T-helper 17 cell (primary cell): ENCODE results near the gene HSD11B1L. TPM values are rescaled to one million over a fixed set of nuclear protein-coding genes. Genes with fewer than 3 reads are reported as not detected.
A peak's percentile ranks its signal among the peaks of the same experiment; 100 is the strongest.
"Not testable (repeated sequence)": the region's sequence is repeated elsewhere in the genome, so short reads cannot be mapped to it uniquely, and the experiment has no call there.

Experiments used
- ATAC-seq: fragments of 150-1000 bp; cut with Tn5 transposase; 2 replicates; pipeline ENCODE4 v1.10.0; 2021; ENCODE audit warnings: mild to moderate bottlenecking, moderate library complexity
- DNase-seq, 3 donors: peaks; one replicate each; pipeline versions ENCODE4 v3.0.0 to v3.0.0-alpha.2; 2020 to 2021
- H3K9me3 ChIP-seq: one replicate; pipeline ENCODE4 v1.7.0; 2013; ENCODE audit warnings: low read length, mild to moderate bottlenecking; ENCODE audit not compliant: control insufficient read depth, poor library complexity, severe bottlenecking
- H3K27ac Mint-ChIP-seq: one replicate; pipeline ENCODE4 v1.8.0; 2022; ENCODE audit warnings: mild to moderate bottlenecking, moderate library complexity, mixed read lengths
- H3K27me3 Mint-ChIP-seq: one replicate; pipeline ENCODE4 v1.8.0; 2022; ENCODE audit warnings: mixed read lengths
- H3K36me3 Mint-ChIP-seq: one replicate; pipeline ENCODE4 v1.8.0; 2022; ENCODE audit warnings: low read depth, mixed read lengths
- H3K4me1 Mint-ChIP-seq: one replicate; pipeline ENCODE4 v1.8.0; 2022; ENCODE audit warnings: mild to moderate bottlenecking, mixed read lengths
- H3K4me3 Mint-ChIP-seq: one replicate; pipeline ENCODE4 v1.8.0; 2022; ENCODE audit warnings: mild to moderate bottlenecking, moderate library complexity, mixed read lengths
- total RNA-seq, 4 donors: library from RNA in 2 of 4; stranded (reverse) in 2 of 4; gene quantifications; one replicate each; pipeline ENCODE4 v1.2.3 and lab custom pipeline; 2022 to 2026

HSD11B1L gene
- total RNA-seq, 2 donors from 2014 or later = 1.4 to 3.1 TPM

DNA sequence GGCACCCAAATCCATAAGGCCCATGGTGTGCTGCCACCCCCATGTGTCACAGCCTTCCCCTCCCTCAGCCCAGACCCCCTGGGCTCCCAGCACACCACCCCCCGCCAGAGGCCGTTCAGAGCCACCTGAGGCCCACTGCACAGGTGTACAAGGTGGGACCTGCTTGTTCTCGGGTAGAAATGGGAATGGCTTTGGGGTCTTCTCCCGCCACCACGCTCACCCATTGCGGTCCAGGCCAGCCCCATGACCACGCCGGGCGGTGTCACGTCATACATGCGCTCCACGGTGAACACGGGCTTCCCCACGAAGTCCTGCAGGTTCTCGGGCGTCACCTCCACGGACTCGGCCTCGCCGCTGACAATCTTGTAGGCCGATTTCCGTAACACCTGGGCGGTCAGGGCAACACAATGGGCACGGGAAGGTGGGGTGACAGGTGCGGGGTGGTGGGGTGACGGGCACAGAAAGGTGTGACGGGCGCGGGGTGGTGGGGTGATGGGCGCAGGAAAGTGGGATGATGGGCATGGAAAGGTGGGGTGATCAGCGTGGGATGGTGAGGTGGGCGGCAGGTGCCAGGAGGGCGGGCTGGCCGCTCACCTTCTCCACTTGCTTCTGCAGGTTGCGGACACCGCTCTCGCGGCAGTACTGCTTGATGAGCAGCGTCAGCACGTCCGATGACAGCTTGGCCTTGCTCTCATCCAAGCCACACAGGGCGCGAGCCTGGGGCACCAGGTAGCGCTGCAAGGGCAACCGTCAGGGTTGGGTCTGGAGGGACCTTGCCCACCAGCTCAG, 13.5 kb downstream of the HSD11B1L start:
- Mint-ChIP-seq H3K4me1 (peaks cover 29% of the 10 kb centered on the region), H3K27ac (peak overlapping the region; percentile 61), H3K36me3 (no peaks in the 10 kb centered on the region), H3K27me3 (no peaks in the 10 kb centered on the region), H3K4me3 (no peak overlapping the region)
- ATAC-seq = no peak
- no peak for DNase-seq
- H3K9me3 ChIP-seq = no peaks in the 10 kb centered on the region

DNA sequence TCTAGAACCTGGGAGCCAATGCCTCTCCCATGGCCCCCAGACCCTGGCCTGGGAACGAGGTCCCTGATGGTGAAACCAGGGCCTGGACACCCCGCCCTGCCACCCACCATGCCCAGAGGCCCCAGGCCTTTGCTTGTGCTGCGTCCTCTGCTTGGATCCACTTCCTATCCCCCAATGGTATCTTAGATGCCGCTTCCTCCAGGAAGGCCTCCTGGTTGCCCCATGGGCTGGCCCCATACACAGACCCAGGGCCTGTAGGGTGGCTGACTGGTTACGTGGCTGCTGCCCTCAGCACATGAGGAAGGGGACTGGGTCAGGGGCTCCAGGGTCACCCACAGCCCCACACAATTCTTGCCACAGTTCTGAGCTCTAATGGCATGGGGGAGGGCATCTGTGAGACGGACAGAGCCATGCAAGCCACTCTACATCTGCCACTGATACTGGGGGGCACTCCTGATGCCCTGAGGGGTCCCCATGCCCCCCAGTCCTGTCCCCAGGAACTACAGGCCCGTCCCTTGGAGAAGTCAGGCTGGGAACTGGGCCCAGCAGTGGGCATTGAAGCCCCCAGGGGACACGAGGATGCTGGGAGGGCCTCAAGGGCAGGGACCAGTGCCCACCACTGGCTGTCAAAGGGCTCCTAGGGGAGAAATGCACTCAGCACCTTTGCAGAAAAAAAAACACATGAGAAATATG, 14.3 kb downstream of the HSD11B1L start:
- ATAC-seq = no peak
- H3K27me3 Mint-ChIP-seq = no peaks in the 10 kb centered on the region
- H3K27ac Mint-ChIP-seq = peak overlapping the region; percentile 61
- H3K36me3 Mint-ChIP-seq = no peaks in the 10 kb centered on the region
- H3K9me3 ChIP-seq = no peaks in the 10 kb centered on the region
- peaks cover 25% of the 10 kb centered on the region for H3K4me1 Mint-ChIP-seq
- no peak overlapping the region for H3K4me3 Mint-ChIP-seq
- no peak for DNase-seq

DNA sequence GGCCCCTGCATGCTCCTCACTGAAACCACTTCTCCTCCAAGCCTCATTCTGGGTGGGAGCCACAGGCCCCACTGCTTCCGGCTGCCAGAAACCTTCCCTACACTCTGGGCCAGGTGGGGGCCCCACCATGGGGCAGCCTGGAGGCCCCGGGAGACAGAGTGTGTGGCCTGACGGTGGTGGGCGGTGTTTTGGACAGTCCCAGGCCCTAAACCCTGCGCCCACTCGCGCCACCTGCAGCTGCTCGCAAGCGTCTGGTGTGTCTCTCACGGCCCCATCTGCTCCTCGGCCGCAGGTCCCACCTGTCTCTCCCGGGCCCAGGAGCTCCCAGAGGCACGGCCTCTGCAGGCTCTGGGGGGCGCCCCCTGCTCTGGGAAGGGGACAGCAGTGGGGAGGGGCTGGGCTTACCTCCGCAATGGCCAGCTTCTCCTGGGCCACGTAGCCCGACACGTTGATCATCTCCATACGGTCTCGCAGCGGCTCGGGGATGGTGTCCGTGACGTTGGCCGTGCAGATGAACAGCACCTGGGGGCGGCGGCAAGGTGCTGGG, 14.9 kb downstream of the HSD11B1L start:
- no peak for DNase-seq
- Mint-ChIP-seq H3K4me1 (peaks cover 19% of the 10 kb centered on the region), H3K27ac (peak overlapping the region; percentile 61), H3K4me3 (no peak overlapping the region), H3K36me3 (no peaks in the 10 kb centered on the region), H3K27me3 (no peaks in the 10 kb centered on the region)
- no peaks in the 10 kb centered on the region for H3K9me3 ChIP-seq
- no peak for ATAC-seq

DNA sequence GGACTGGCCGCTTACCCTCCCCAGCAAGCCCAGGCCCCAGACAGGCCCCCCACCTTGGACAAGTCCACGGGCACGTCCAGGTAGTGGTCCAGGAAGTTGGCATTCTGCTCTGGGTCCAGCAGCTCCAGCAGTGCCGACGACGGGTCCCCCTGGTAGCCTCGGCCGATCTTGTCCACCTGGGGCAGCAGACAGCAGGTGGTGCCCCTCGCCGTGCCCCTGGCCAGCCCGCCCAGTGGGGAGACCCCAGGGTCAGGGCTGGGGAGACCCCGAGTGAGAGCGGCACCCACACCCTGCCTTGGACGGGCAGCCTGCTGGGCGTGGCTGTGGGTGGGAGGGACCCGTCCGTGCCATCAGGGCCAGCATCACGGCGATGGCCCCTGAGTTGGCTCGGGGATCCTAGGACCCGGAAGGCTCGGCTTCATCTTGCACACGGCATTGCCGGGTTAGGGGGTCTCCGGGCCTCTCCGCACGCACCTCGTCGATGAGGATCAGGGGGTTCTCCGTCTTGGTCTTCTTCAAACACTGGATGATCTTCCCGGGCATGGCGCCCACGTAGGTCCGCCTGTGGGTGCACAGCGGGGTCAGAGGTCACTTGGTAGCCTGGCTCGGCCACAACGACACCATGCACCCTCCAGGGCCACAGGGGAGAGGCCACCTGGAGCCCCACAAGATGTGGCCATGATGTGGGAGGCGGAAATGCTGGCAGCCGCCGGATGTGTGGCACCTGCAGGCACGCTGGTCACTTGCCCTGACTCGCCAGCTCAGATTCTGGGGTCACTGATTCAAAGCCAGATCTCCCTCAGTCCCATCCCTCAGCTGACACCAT, 15.6 kb downstream of the HSD11B1L start:
- no peaks in the 10 kb centered on the region for H3K9me3 ChIP-seq
- Mint-ChIP-seq H3K36me3 (no peaks in the 10 kb centered on the region), H3K27me3 (no peaks in the 10 kb centered on the region), H3K27ac (peak overlapping the region; percentile 9), H3K4me3 (peak overlapping the region; percentile 19), H3K4me1 (peaks cover 17% of the 10 kb centered on the region)
- ATAC-seq (no peak), DNase-seq (no peak)

DNA sequence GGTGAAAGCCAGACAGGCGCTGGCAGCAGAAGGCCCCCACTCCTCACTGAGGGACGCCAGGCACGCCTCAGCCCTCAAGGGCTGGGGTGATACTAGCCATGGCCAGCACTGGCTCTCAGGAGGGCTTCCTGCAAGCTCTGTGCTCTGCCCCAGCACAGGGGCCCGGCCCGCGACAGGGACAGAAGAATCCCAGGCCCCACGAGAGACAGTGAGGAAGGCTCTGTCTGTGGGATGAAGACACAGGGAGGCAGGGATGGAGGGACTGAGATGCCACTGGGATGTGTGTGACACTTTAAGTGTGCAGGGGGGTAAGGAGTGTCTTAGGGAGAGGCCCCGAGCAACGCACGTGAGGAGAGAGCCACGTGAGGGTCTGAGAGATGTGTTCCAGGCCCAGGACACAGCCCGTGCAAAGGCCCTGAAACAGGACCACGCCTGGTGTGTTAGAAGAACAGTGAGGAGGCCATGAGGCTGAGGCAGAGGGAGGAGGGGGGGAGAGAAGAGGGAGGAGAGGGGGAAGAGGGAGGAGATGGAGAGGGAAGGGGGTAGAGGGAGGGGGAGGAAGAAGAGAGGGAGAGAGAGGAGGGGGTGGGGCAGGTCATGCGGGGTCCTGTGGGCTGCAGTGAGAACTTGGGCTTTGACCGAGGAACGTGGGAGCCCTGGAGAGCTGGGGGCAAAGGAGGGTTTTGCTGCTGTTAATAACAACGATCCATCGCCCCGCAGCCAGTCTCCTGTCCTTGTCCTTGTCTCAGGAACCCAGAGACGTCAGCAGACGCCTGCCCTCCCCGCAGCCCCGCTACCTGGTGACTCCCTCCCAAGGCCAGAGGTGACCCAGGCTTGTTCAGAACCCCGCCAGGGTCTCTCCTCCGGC, 16.4 kb downstream of the HSD11B1L start:
- Mint-ChIP-seq H3K4me3 (peak overlapping the region; percentile 36), H3K27ac (peak overlapping the region; percentile 9), H3K36me3 (no peaks in the 10 kb centered on the region), H3K27me3 (no peaks in the 10 kb centered on the region), H3K4me1 (peaks cover 17% of the 10 kb centered on the region)
- no peaks in the 10 kb centered on the region for H3K9me3 ChIP-seq
- DNase-seq (no peak), ATAC-seq (no peak)

DNA sequence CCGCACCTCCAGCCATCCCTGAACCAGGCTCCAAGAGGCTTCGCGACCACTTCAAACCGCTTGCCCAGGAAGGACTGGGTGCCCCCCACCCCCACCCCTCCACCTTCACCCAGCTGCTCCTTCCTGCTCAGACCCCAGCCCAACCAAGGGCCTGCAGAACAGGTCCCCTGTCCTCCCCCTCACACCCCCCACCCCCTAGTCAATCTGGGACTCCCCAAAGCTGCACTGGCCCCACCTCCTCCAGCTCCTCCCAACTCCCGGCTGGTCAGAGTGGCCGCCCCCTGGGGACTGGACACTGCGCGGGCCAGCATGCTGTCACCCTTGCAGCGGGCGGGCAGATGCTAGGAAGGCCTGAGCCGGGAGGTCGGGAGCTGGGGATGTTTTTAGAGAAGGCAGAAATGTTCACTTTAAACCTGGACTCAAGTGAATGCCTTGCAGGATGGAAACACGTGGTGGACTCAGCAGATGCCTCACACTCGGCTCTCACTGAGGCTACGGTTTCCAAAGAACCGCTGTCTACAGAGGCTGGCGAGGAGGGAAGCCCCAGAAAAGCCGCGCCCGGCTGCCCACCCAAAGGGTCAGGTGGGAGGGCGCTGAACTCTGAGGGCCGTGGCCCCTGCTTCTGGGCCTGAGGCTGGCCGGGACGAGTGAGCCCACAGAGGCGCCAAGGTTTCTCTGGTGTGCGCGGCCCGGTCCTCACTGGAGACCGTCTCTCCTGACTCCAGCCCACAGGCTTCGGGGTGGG, 17.2 kb downstream of the HSD11B1L start:
- DNase-seq (no peak), ATAC-seq (no peak)
- Mint-ChIP-seq H3K27ac (peak overlapping the region; percentile 9), H3K27me3 (no peaks in the 10 kb centered on the region), H3K36me3 (no peaks in the 10 kb centered on the region), H3K4me3 (no peak overlapping the region), H3K4me1 (peaks cover 9% of the 10 kb centered on the region)
- no peaks in the 10 kb centered on the region for H3K9me3 ChIP-seq

DNA sequence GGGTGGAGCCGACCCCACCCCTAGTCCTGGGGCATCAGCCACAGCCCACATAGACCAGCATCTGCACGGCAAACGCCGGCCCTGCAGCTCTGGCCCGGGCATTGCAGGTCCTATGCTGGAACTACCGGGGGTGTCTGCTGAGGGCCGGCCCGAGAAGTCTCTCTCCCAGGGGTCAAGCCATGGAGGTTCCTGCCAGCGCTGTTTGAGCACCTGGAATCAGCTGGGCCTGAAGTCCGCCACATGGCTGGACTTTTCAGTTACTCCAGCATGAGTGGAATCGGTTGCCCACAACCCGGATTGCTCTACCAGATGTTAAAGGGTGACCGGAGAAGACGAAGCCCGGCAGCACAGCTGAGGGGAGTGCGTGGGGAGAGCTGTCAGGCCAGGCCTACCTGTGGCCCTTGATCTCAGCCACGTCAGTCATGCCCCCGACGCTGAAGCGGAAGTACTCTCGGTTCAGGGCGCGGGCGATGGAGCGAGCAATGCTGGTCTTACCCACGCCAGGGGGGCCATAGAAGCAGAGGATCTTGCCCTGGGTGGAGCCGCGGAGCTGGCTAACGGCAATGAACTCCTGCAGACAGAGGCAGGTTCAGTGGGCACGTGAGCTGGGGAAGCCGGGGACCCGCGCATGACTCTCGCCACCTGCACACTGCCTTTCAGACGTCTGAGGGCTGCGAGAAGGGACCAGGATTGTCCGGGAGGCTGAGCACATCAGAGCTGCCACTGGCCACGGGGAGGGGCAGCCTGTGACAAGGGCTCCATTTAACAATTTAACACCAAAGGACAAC, 18.0 kb downstream of the HSD11B1L start:
- ATAC-seq (no peak), DNase-seq (no peak)
- no peaks in the 10 kb centered on the region for H3K9me3 ChIP-seq
- Mint-ChIP-seq H3K27me3 (no peaks in the 10 kb centered on the region), H3K36me3 (no peaks in the 10 kb centered on the region), H3K4me1 (peaks cover 5% of the 10 kb centered on the region), H3K27ac (peak overlapping the region; percentile 39), H3K4me3 (no peak overlapping the region)

DNA sequence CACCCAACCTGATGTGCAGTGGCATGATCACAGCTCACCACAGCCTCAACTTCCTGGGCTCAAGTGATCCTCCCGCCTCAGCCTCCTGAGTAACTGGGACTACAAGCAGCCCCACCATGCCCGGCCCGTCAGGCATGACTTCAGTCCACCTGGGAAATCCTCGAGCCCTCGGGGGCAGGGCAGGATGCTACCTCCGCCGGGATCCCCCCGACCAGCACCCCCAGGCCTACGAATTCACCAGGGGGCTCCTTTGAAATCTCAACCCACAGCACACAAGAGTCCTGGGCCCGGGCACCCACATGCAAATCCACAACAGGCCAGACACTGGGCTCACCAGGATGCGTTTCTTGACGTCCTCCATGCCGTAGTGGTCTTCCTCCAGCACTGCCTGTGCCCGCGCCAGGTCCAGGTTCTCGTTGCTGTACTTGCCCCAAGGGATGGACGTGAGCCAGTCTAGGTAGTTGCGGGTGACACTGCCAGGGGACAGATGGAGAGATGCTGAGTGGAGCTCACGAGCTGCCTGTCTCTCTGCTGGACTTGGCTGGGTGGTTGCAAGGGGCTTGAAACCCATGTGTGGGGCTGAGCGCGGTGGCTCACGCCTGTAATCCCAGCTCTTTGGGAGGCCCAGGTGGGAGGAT, 19.7 kb downstream of the HSD11B1L start:
- H3K9me3 ChIP-seq = no peaks in the 10 kb centered on the region
- no peak overlapping the region for H3K4me3 Mint-ChIP-seq
- H3K4me1 Mint-ChIP-seq = peaks cover 3% of the 10 kb centered on the region
- no peaks in the 10 kb centered on the region for H3K27me3 Mint-ChIP-seq
- DNase-seq = no peak
- no peaks in the 10 kb centered on the region for H3K36me3 Mint-ChIP-seq
- no peak for ATAC-seq
- H3K27ac Mint-ChIP-seq = peak overlapping the region; percentile 34

DNA sequence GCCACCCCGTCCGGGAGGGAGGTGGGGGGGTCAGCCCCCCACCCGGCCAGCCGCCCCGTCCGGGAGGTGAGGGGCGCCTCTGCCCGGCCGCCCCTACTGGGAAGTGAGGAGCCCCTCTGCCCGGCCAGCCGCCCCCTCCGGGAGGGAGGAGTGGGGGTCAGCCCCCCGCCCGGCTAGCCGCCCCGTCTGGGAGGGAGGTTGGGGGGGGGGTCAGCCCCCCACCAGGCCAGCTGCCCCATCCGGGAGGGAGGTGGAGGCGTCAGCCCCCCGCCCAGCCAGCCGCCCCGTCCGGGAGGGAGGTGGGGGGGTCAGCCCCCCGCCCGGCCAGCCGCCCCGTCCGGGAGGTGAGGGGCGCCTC, 21.2 kb downstream of the HSD11B1L start:
- not testable (repeated sequence) for H3K4me3 Mint-ChIP-seq, DNase-seq, H3K4me1 Mint-ChIP-seq, H3K36me3 Mint-ChIP-seq, H3K27ac Mint-ChIP-seq, ATAC-seq, H3K9me3 ChIP-seq, H3K27me3 Mint-ChIP-seq

DNA sequence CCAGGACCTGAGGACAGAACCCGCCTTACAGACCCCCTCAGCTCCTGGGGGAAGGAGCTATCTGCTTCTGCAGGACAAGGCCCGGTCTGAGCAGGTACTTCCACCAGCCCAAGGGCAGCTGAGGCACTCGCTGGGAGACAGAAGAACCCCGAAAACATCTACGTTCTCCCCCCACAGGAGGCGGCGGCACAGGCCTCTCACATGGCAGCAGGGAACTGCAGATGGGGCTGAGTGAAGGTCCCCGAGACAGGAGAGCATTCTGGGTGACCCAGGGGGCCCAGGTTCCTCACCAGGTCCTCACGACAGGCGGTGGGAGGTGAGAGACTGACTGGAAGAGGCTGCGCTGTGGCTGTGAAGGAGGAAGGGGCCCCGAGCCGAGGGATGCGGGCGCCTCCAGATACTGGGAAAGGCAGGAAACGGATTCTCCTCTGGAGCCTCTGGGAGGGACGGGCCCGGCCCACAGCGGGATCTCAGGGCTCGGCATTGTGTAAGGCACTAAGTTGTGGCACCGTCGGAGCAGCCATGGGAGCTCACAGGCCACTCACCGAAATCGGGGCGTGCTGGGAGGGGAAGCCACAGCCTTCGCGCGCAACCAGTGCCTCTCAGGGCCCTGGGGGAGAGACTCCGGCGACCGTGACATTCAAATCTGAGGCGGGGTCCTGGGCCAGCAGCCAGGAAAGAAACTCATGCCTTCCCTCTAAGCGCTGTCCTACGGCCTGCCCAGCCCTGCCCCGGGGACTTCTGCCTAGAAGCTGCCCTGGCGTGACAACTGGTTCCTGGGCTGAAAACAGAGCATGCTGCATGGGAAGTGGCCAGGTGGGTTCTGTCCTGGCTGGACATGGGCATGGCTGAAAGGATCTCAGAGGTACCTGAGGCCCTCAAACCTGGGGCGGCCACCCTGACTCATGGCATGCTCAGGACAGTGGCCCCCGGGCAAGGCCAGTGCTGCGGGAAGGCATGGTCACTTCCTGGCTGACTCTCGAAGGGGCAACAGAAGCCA, 23.3 kb downstream of the HSD11B1L start:
- peaks cover 3% of the 10 kb centered on the region for H3K4me1 Mint-ChIP-seq
- ATAC-seq (no peak), DNase-seq (no peak)
- no peaks in the 10 kb centered on the region for H3K27me3 Mint-ChIP-seq
- H3K9me3 ChIP-seq = no peaks in the 10 kb centered on the region
- peak overlapping the region; percentile 73 for H3K4me3 Mint-ChIP-seq
- H3K36me3 Mint-ChIP-seq = no peaks in the 10 kb centered on the region
- peak overlapping the region; percentile 67 for H3K27ac Mint-ChIP-seq
